ENCODE data around the gene COX8C.

COX8C gene

GRCh38 chr14:93346926-93347721, at the start of gene COX8C:
Gene COX8C, plus strand, starts transcription at chr14:93347182. Its CDS starts 87 bp downstream, at chr14:93347269.
- DNase-seq = no peak

- DNase-seq = no peak
Measured at GRCh38 chr14:93299416-93299815, 47.6 kb upstream of the COX8C start.

- no peak for DNase-seq
Measured at GRCh38 chr14:93299866-93300265, 47.1 kb upstream of the COX8C start.

- DNase-seq = no peak
Measured at GRCh38 chr14:93301821-93302447, 45.0 kb upstream of the COX8C start.

- no peak for DNase-seq
Measured at GRCh38 chr14:93302688-93303581, 44.0 kb upstream of the COX8C start.

GRCh38 chr14:93303659-93304058, 43.3 kb upstream of the COX8C start:
- no peak for DNase-seq

GRCh38 chr14:93304771-93305170, 42.2 kb upstream of the COX8C start:
- DNase-seq = no peak

- DNase-seq = no peak
Measured at GRCh38 chr14:93305725-93306418, 41.1 kb upstream of the COX8C start.

- no peak for DNase-seq
Measured at GRCh38 chr14:93306812-93307211, 40.2 kb upstream of the COX8C start.

- no peak for DNase-seq
Measured at GRCh38 chr14:93308686-93309345, 38.2 kb upstream of the COX8C start.

GRCh38 chr14:93309427-93309966, 37.5 kb upstream of the COX8C start:
- DNase-seq = no peak

- no peak for DNase-seq
Measured at GRCh38 chr14:93311082-93311481, 35.9 kb upstream of the COX8C start.

- no peak for DNase-seq
Measured at GRCh38 chr14:93315575-93315974, 31.4 kb upstream of the COX8C start.

- no peak for DNase-seq
Measured at GRCh38 chr14:93316716-93317115, 30.3 kb upstream of the COX8C start.

GRCh38 chr14:93317210-93317874, 29.6 kb upstream of the COX8C start:
- DNase-seq = no peak

- DNase-seq = no peak
Measured at GRCh38 chr14:93317875-93318807, 28.8 kb upstream of the COX8C start.

GRCh38 chr14:93318927-93319326, 28.1 kb upstream of the COX8C start:
- DNase-seq = no peak

- no peak for DNase-seq
Measured at GRCh38 chr14:93319494-93319893, 27.5 kb upstream of the COX8C start.

GRCh38 chr14:93319958-93320357, 27.0 kb upstream of the COX8C start:
- DNase-seq = no peak

GRCh38 chr14:93320489-93320888, 26.5 kb upstream of the COX8C start:
- no peak for DNase-seq

Data from NCI-H187 treated with DMSO at 0.1 percent for 48 hours (cell line).